GM13976 (cell line): ENCODE data around the gene EPHA8.

Source experiments
- DNase-seq: peaks from one replicate; pipeline ENCODE4 v3.0.0; 2012; ENCODE audit warnings: low spot score
- in situ Hi-C: fragments of 300-500 bp; cut with MboI; formaldehyde crosslinking; loops from one replicate; pipeline ENCODE4 v1.12.0; 2022; ENCODE audit warnings: low sequenced_read_pairs, mixed read lengths, inconsistent platforms; ENCODE audit not compliant: unreplicated experiment
- TF ChIP-seq, protein P1 (sequence below): IDR thresholded peaks from 2 replicates; pipeline ENCODE4 v1.5.1; 2012; ENCODE audit warnings: borderline replicate concordance, mild to moderate bottlenecking; ENCODE audit not compliant: insufficient read depth; ENCODE audit errors: extremely low read depth, missing control alignments, control extremely low read depth

EPHA8 gene

DNA sequence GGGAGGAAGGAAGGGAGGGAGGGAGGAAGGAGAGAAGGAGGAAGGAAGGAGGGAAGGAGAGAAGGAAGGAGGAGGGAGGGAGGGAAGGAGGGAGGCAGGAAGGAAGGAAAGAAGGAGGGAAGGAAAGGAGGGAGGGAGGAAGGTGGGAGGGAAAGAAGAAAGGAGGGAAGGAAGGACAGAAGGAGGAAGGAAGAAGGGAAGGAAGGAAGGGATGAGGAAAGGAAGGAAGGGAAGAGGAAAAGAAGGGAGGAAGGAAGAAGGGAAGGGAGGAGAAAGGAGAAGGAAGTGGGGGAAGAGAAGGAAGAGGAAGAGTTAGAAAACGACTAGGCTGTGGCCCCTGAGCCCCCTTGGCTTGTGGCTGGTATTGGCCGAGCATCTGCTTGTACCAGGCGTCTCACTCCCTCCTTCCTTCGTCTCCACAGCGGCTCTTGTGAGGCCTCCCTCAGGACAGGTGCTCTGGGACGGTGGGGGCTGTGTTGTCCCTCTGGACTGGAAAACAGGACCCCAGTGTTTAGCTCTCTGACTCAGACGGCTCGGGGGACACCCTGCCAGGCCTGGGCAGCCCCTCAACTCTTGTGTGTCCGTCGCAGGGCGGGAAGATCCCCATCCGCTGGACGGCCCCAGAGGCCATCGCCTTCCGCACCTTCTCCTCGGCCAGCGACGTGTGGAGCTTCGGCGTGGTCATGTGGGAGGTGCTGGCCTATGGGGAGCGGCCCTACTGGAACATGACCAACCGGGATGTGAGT lies 37.0 kb downstream of the EPHA8 start:
- in situ Hi-C loops: no loop called here
- DNase-seq: no peak
- TF ChIP-seq, protein P1, sequence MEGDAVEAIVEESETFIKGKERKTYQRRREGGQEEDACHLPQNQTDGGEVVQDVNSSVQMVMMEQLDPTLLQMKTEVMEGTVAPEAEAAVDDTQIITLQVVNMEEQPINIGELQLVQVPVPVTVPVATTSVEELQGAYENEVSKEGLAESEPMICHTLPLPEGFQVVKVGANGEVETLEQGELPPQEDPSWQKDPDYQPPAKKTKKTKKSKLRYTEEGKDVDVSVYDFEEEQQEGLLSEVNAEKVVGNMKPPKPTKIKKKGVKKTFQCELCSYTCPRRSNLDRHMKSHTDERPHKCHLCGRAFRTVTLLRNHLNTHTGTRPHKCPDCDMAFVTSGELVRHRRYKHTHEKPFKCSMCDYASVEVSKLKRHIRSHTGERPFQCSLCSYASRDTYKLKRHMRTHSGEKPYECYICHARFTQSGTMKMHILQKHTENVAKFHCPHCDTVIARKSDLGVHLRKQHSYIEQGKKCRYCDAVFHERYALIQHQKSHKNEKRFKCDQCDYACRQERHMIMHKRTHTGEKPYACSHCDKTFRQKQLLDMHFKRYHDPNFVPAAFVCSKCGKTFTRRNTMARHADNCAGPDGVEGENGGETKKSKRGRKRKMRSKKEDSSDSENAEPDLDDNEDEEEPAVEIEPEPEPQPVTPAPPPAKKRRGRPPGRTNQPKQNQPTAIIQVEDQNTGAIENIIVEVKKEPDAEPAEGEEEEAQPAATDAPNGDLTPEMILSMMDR: no peak

DNA sequence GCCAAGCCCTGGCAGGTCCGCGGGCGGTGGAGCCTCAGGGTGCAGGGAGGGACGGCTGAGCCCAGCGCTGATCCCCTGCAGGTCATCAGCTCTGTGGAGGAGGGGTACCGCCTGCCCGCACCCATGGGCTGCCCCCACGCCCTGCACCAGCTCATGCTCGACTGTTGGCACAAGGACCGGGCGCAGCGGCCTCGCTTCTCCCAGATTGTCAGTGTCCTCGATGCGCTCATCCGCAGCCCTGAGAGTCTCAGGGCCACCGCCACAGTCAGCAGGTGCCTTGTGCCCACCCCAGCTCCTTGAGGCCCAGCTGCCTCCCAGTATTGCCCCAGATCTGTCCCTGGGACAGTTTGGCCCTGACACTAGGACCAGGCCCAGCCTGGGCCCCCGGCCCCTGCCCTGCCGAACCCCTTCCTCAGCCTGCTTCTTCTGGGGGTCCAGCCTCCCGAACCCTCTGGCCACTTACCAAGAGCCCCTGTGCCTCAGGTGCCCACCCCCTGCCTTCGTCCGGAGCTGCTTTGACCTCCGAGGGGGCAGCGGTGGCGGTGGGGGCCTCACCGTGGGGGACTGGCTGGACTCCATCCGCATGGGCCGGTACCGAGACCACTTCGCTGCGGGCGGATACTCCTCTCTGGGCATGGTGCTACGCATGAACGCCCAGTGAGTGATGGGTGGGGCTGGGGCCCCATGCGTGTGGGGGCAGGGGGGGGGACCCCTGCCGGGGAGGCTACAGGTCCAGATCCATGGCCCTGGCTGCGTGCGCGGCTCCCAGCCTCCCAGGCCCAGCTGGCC lies 37.7 kb downstream of the EPHA8 start:
- TF ChIP-seq, protein P1: no peak
- in situ Hi-C loops: no loop called here
- no peak for DNase-seq

DNA sequence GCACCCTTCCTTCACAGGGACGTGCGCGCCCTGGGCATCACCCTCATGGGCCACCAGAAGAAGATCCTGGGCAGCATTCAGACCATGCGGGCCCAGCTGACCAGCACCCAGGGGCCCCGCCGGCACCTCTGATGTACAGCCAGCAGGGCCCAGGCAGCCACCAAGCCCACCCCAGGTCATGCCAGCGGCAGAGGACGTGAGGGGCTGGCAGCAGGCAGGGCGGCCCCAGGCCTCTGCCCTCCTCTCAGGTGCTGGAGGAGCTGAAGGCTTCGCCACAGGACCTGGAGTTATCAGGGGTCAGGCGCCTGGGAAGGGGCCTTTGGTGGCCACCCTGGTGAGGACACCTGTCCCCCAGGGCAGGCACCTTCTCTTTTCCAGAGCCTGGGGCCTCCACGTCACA lies 38.3 kb downstream of the EPHA8 start:
- TF ChIP-seq, protein P1: no peak
- DNase-seq: no peak
- in situ Hi-C loops: no loop called here

DNA sequence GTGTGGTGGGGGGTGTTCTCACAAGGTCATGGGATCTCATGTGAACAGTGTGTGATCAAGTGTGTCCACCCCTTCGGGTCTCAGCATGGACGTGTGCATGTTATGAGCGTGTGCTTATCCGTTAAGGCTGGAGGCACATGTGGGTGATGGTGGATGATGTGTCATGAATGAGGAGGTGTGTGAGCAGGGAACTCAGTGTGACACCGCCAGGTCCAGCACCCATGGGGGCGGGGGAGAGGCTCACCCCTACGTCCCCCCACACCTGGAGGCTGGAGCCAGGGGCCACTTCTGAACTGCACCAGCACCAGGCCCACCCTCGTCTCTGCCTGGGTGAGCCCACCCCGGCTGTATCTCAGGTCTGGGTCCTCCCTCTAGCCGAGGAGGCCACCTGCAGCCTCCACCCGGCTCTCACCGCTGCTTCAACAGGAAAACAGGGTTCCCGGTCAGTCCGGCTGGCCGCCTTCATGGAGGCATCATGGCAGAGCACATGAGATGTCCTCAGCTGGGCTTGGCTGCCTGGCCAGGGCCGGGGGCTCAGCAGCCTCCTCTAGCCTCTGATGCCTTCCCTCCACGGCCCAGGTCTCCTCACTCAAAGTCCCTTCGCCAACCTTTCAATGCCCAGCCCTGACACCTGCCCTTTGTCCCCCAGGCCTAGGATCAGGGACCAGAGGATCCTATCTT lies 38.9 kb downstream of the EPHA8 start:
- DNase-seq: no peak
- TF ChIP-seq, protein P1: no peak
- in situ Hi-C loops: no loop called here

DNA sequence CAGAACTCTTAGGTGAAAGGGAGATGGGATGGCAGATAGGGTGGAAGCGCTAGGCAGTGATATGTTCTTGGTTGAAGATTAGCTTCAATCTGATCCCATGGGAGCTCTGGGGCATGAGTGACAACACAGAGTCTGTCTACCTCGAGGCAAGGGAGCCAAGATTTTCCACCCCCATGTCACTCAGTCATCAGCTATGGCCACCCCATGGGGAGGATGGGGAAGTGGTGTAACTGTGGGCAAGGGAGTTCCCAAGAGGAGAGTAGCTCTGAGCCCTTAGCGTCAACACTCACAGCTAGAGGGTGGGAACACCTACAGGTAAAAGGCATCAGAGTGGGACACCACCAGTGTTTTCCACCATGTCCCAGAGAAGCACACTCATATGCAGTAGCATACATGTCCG lies 42.9 kb downstream of the EPHA8 start:
- no peak for DNase-seq
- TF ChIP-seq, protein P1: no peak
- in situ Hi-C loops: no loop called here

DNA sequence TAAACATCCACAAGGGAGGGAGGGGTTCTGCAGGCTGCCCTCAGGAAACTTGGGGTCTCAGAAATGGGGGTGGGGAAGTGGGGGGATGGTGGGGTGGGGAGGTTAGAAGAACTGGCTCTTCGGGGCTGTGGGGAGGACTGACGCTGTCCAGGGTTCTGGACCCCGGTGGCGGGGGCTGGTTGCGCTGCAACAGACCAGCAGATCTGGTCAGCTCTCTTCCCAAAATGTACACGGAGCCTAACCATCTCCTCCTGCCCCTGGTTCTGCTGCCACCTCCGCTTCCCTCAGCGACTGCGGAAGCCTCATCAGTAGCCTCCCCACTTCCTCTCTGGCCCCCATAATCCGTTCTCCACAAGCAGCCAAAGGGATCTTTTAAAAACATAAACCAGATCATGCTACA lies 43.9 kb downstream of the EPHA8 start:
- no peak for DNase-seq
- TF ChIP-seq, protein P1: no peak
- in situ Hi-C loops: no loop called here
